Fibroblast of skin of scalp (primary cell): ENCODE data around the gene TAF9B. TPM values are rescaled to one million over a fixed set of nuclear protein-coding genes. Genes with fewer than 3 reads are reported as not detected.
A peak's percentile ranks its signal among the peaks of the same experiment; 100 is the strongest.
"Not testable (repeated sequence)": the region's sequence is repeated elsewhere in the genome, so short reads cannot be mapped to it uniquely, and the experiment has no call there.

Source experiments
- DNase-seq: peaks from one replicate; pipeline ENCODE4 v3.0.0-alpha.2; 2013
- polyA plus RNA-seq, 2 experiments: library from polyadenylated mRNA; unstranded; fragments of 120-200 nt; gene quantifications; one replicate each; pipeline ENCODE4 v1.2.1, GENCODE V29; 2013; ENCODE audit not compliant: insufficient read length in 2 of 2

TAF9B gene, protein sequence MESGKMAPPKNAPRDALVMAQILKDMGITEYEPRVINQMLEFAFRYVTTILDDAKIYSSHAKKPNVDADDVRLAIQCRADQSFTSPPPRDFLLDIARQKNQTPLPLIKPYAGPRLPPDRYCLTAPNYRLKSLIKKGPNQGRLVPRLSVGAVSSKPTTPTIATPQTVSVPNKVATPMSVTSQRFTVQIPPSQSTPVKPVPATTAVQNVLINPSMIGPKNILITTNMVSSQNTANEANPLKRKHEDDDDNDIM
- polyA plus RNA-seq (2013, experiment 1 of 2; ENCODE audit: insufficient read length), result 15.5 TPM
- 17.1 TPM for polyA plus RNA-seq (2013, experiment 2 of 2; ENCODE audit: insufficient read length)

DNA sequence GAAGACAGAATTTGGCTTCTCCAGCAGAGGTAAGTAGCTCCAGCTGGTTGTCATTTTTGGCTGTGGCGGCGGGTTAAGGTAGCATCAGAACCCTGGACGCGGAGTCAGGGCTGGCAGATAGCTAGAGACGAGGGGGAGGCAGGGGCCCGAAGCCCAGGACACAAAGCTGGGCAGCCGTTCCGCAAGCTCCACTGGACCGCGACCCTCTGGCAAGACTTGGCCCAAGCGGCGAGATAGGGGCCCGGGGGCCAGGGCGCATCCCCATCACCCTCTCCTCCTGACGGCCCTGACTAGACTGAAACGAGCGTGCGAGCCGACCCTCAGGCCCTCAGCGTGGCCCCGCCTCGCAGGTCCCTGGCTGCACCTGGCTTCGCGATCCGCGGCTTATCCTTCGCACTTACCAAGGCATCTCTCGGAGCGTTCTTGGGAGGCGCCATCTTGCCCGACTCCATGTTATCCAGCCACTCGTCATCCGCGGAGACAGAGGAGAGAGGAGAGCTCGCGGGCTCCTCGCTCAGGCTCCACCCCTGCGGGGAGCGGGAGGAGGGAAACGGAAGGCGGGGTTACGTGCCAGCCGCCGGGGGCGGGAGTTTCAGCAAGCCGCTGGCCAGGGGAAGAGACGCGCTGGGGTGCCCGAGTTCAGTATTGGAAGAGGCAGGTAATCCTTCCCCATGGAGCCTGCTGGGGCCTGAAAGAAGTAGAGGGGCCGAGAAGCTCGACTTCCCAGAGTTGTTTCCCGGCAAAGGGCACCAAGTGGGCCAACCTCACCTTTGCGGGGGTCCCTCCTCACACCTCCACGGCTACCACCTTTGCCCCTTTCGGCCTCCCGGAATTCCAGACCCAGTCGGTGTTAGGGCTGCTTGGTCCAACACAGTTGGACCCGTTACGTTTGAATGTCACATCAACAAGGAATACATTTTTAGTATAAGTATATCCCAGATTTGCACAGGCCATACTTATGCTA is at the start of gene TAF9B:
TAF9B (minus strand) TSS at position 491 of the 964 bp plus-strand sequence; CDS start at position 452, 39 bp downstream.
- DNase-seq, result peak; percentile 85

DNA sequence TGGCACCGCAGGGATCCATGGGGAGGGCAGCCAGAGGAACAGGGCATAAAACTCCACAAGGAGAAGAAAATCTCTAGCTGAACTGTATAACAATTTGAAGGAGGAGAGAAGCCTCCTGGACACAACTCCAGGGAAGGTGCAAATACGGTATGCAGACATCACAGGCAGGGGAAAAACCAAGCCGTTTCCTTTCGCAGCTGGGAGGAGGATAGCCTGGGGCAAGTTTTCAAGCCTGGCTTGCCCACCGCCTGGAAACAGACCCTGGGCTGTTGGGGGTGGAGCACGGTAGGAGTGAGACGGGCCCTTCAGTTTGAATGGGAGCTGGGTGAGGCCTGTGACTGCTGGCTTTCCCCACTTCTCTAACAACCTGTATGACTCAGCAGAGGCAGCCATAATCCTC is 43.4 kb upstream of the TAF9B start:
- DNase-seq, result no peak

DNA sequence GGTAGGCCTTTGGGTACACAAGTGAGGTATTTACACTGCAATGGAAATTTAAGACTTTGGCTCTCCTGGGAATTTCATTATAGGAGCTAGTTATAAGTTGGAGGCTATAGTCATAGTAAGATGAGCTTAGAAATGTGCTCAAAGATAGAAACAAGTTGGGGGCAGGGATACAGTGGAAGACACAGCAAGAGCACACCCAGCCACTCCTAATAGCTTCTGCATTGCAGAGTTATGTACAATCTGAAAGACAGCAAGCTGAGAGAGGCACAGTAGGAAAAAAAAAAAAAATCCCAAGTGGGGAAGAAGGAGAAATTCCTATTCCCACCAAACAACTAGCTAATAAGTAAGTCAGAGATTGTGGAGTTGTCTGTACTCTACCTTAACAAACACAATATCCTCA is 41.9 kb upstream of the TAF9B start:
- DNase-seq, result no peak

DNA sequence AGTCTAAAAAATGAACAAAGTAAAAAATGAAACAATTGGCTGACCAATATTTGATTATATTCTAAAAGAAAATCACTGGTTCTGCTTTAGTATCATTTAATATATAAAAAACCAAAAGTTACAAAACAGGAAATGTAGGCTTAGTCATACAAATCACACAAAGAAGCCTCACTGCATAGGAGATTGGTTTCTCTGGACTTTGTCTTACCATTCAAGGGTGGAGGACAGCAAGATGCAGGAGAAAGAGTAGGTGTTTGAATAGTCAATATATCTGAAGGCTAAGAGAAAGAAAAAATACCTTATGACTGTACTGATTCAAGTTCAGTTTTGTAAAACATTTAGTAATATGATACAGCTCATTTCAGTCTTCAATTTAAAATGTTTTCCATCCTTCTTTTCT is 28.6 kb upstream of the TAF9B start:
- no peak for DNase-seq

DNA sequence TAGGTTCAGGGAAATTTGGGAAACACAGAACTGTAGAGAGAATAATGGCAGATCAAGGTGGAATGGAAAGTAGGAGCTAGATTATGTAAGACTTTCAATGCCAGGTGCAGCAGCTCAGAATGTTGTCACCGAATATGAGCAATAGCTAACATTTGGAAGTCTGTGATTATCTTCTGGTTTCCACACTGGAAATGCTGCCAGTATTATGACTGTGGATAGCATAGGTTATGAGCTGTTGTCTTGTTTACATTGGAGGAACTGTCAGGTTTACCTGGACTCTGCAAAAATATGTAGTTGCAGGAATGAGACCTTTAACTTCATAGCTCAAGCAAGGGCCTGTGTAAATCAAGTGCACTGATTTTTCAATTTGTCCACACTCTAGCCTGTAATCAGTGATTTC is 26.0 kb upstream of the TAF9B start:
- DNase-seq, result no peak

DNA sequence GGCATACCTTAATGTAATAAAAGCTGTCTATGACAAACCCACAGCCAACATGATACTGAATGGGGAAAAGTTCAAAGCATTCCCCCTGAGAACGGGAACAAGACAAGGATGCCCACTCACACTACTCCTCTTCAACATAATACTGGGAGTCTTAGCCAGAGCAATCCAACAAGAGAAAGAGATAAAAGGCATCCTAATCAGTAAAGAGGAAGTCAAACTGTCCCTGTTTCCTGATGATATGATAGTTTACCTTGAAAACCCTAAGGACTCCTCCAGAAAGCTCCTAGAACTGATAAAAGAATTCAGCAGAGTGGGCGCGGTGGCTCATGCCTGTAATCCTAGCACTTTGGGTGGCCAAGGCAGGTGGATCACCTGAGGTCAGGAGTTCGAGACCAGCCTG is 23.7 kb upstream of the TAF9B start:
- not testable (repeated sequence) for DNase-seq

DNA sequence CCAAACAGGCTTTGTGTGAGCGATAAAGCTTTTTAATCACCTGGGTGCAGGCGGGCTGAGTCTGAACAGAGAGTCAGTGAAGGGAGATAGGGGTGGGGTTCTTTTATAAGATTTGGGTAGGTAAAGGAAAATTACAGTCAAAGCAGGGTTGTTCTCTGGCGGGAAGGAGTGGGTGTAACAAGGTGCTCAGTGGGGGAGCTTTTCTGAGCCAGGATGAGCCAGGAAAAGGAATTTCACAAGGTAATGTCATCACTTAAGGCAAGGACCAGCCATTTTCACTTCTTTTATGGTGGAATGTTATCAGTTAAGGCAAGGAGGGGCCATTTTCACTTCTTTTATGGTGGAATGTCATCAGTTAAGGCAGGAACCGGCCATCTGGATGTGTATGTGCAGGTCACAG is 21.3 kb upstream of the TAF9B start:
- DNase-seq, result not testable (repeated sequence)

DNA sequence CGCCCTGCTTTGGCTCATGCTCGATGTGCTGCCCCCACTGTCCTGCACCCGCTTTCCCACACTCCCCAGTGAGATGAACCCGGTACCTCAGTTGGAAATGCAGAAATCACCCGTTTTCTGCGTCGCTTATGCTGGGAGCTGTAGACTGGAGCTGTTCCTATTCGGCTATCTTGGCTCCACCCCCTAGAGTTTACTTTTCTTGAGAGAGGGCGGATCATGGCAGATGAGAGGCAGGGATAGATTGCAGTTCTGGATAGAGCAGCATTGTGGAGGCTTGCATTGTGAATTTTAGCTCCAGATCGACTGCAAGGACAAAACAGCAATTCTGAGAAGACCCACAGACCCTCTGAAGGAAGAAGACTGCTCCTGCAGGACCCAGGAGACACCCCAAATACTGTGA is 18.4 kb upstream of the TAF9B start:
- DNase-seq, result not testable (repeated sequence)

DNA sequence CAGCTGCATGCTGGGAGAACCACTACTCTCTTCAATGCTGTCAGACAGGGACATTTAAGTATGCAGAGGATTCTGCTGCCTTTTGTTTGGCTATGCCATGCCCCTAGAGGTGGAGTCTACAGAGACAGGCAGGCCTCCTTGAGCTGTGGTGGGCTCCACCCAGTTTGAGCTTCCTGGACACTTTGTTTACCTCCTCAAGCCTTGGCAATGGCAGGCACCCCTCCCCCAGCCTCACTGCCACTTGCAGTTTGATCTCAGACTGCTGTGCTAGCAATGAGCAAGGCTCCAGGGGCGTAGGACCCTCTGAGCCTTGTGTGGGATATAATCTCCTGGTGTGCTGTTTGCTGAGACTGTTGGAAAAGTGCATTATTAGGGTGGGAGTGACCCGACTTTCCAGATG is 17.9 kb upstream of the TAF9B start:
- not testable (repeated sequence) for DNase-seq

DNA sequence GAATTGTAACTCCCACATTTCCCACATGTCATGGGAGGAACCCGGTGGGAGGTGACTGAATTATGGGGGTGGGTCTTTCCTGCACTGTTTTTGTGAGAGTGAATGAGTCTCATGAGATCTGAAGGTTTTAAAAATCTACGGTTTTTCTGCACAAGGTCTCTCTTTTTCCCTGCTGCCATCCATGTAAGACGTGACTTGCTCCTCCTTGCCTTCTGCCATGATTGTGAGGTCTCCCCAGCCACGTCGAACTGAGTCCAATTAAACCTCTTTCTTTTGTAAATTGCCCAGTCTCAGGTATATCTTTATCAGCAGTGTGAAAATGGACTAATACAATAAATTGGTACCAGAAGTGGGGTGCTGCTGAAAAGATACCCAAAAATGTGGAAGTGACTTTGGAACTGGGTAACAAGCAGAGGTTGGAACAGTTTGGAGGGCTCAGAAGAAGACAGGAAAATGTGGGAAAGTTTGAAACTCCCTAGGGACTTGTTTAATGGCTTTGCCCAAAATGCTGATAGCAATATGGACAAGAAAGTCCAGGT is 7.6 kb upstream of the TAF9B start:
- not testable (repeated sequence) for DNase-seq

DNA sequence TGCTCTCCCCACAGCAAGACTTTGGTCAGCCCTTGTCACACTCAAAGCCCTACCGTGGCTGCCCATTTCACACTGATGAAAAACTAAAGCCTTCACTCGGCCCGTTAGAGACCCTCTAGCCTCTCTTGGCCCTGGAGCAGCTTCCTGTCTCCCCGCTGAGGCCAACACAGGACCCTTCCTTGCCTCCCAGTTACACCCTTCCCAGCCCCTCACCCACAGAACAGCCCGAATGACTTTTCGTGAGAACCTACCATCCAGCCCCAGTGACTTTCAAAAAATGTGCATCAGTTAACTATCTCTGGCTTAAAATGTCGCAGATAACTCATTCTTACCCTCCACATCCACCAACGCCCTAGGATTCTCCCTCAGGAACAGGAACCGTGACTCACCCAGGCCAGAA is 756 bp upstream of the TAF9B start:
- DNase-seq, result no peak

DNA sequence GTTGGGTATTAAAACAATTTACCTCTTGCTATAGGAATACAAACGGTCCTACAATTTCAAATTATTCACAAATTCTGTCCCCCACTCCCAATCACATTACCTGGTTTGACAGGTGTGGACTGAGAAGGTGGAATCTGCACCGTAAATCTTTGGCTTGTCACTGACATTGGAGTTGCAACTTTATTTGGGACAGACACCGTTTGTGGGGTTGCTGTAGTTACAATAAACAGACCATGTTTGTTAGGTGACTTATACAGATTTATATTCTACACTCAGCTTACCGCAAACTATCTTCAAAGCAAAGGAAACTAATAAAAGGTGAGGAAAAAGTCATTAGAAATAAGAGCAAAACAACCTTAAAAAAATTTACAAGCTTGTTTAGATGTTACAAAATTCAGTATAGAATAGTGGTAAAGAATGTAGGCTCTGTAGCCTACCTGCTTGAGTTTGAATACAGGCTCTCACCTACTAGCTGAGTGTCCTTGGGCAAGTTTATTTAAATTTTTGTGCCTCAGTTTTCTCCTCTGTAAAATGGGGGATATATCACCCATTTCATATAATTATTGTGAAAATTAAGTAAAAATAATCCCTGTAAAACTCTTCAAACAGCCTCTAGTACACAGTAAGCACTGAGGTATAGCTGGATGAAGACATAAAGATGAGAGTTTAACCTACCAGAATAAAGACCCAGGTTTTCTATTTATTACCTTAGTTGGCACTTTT is 6.1 kb downstream of the TAF9B start:
- no peak for DNase-seq

DNA sequence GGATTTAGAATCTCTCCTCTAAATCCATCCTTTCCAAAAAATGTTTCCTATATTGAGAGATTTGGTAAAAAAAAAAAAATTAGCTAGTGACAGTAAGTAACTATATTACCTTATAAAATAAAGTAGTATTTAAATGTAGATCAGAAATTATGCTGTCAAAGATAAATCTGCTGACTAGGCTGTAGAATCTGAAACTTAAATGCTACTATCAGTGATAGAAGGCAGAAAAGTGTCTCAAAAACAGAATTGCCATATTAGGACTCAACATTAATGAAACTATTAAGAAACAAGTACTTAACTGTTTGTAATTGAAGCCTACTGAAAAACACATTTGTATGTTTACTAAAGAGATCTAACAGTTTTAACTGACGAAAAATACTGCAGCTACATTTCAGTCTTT is 8.3 kb downstream of the TAF9B start:
- no peak for DNase-seq

DNA sequence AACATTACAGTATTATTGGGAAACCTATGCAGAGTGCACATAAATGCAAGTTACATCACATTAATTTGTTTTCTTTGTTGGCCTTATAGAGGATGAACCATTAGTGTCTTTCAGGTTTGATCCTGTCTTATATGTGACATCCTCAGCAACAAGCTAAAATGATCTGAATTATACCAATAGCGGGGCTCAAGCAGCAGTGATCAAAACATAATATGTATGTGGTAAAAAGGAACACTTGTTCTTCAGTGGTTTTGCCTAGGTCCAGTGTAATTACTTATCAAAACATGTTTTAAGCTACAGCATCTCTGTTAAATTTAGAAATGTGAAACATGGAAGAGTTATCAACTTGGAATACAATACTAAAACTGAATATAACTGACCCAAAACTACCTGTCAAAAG is 9.1 kb downstream of the TAF9B start:
- no peak for DNase-seq

DNA sequence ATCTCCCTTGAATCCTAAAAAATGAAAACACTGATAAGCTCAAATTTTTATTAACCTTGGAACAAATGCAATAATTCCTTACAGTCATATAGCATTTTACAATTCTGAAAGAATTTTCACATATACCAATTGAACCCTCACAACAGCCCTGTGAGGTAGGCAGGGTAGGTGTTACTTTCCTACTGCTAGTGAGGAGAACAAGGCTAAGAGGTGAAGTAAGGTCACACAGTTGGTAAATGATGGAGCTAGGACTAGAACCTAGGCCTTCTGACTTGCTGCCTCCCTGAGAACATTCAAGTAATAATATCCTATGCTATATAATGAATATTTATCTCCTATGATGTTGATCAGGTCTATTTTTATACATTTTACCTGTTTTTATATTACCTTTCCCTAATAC is 9.7 kb downstream of the TAF9B start:
- DNase-seq, result no peak

DNA sequence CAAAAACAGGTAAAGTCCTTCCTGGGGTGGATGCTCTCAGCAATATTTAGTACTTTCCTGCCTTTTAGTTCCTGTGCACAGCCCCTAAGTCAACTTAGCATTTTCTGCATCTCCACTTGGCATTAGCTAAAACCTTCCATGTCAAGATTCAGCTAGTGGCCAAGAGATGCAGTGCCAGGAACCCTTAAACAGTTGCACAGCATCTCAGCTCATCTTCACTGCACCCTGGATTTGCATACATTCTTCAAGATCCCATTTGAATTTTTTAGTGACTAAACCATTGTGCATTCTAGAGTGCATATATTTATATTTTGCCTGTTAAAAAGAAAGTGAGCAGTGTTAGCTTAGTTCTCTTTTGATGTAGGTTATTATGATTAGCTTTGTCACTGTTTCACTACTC is 13.7 kb downstream of the TAF9B start:
- DNase-seq, result not testable (repeated sequence)

DNA sequence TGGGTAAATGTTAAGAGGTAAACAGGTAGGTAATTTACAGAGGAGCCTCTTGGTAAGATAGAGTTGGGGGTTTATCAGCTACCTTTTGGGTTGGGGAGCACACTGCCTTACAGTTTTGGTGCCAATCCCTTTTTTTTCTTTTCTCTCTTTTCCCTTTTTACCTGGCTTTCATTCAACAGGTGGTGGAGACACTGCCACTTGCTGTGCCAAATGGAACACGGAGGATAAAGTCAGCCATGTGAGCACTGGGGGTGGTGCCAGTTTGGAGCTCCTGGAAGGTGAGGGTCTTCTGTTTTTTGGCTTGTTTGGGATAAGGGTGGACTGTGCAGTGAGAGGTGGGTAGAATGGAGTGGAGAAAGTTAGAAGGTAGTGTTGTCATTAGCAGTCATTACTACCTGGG is 14.3 kb downstream of the TAF9B start:
- DNase-seq, result no peak

DNA sequence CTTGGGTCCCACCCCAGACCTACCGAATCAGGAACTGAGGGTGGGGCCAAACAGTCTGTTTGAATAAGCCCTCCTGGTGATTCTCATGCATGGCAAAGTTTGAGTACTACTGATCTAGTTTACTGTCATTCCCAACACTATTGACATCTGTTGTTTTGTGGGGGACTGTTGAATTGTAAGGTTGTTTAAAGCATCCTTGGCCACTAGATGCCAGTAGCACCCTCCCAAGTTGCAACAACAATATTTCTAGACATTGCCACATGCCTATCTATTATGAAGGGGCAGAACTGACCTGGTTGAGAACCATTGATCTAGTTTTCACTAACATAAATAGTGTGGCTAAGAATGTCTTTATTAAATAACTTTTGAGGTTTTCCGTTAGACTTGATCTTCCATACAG is 15.1 kb downstream of the TAF9B start:
- DNase-seq, result no peak

DNA sequence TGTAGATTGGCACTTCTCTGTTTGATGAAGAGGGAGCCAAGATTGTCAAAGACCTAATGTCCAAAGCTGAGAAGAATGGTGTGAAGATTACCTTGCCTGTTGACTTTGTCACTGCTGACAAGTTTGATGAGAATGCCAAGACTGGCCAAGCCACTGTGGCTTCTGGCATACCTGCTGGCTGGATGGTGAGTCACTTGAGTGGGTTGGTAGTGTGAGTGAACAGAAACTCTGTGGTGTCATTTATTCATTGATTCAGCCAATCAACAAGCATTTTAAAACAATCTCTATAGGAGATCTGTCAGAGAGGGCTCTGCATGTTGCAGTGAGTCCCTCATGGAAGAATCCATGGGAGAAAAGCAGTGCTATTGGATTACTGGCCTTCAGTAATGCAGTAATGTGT is 16.3 kb downstream of the TAF9B start:
- peak; percentile 29 for DNase-seq

DNA sequence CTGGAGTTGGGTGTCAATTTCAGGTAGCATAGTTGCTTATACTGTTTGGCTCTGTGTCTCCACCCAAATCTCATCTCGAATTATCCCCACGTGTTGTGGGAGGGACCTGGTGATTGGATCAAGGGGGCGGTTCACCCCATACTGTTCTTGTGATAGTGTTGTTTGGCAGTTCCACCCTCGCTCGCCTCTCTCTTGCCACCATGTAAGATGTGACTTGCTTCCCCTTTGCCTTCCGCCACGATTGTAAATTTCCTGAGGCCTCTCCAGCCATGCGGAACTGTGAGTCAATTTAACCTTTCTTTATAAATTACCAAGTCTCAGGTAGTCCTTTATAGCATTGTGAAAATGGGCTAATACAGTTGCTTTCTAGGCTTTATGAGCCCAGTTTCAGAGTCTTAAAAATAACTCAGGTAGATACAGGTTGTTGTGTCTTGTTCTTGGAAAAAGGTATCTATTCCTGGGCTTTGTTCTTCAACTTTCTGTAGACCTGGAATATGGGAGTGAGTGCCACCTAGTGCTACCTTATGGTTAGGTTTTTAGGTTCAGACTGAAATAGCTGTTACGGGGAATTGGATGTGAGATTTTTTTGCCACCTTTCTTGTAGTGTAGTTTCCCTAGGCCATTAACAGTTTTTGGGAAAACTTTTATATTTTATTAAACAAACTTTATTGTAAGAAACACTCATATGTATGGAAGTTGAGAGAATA is 19.8 kb downstream of the TAF9B start:
- DNase-seq, result no peak

DNA sequence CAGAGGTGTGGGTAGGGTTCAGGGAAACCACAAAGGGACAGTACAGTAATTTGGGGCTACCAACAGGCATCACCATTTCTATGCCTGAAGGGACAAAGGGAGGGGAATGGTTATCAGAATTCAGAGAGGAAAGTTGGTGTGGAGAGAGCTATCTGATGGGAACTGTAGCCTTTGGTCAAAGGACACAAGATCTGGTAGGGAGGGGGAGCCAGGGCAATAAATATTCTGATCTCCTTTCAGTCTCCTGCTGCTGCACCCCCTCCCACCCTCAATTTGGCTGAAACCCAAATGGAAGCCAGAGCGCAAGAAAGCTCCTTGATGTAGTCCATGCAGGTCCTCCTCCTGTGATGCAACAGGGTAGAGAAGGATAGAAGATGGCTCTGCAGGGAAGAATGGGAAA is 20.8 kb downstream of the TAF9B start:
- no peak for DNase-seq

DNA sequence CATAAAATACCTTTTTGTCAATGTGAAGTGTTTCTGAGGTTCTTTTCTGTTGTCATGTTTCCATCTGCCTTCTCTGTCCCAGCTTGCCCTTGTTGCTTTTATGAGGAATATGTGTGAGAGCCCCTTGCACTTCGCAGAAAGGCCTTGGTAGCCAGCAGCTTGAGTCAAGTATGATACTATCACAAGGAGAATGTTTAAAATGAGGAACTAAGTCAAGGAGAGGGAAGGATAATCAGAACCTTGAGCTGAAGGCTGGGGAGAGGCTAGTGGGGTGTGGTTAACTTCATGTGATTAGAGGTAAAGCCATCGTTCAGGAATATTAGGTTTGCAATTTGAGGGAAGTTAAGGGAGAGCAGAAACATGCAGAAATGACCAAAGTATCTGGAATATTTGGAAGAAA is 22.7 kb downstream of the TAF9B start:
- DNase-seq, result no peak
